Tibial nerve (tissue), 4 donors: Measurements from ENCODE around the gene FOLR2. TPM values are rescaled to one million over a fixed set of nuclear protein-coding genes. Genes with fewer than 3 reads are reported as not detected.
A peak's percentile ranks its signal among the peaks of the same experiment; 100 is the strongest.
"Not testable (repeated sequence)": the region's sequence is repeated elsewhere in the genome, so short reads cannot be mapped to it uniquely, and the experiment has no call there.

ENCODE experiments used
- DNase-seq, 2 donors: peaks; one replicate each; pipeline ENCODE4 v3.0.0-alpha.2; 2019; ENCODE audit warnings: low spot score in 2 of 2
- H3K27ac ChIP-seq, 4 donors: fragments of 200-600 bp; sonication (generic) in 3 of 4; one replicate each; pipeline ENCODE4 v1.5.1; 2017 to 2019; ENCODE audit warnings: mild to moderate bottlenecking in 1 of 4
- H3K27me3 ChIP-seq, 2 donors: fragments of 200-600 bp; sonication (generic) in 1 of 2; one replicate each; pipeline versions ENCODE4 v1.5.1 to v1.6.0; 2017 to 2019
- H3K36me3 ChIP-seq, 3 donors: fragments of 200-600 bp; sonication (generic); one replicate each; pipeline ENCODE4 v1.5.1; 2018 to 2019
- H3K4me1 ChIP-seq, 4 donors: fragments of 200-600 bp; sonication (generic) in 3 of 4; one replicate each; pipeline ENCODE4 v1.5.1; 2017 to 2019
- H3K4me3 ChIP-seq, 4 donors: fragments of 200-600 bp; sonication (generic) in 3 of 4; one replicate each; pipeline ENCODE4 v1.5.1; 2017 to 2019; ENCODE audit warnings: mild to moderate bottlenecking in 1 of 4, moderate library complexity in 1 of 4
- H3K9me3 ChIP-seq, 4 donors: fragments of 200-600 bp; sonication (generic) in 3 of 4; one replicate each; pipeline ENCODE4 v1.5.1; 2017 to 2019
- CTCF ChIP-seq, 5 experiments: fragments of 200-600 bp in 3 of 5; fragments of 450-650 bp in 2 of 5; sonication (generic) in 3 of 5; IDR thresholded peaks; one replicate each; pipeline ENCODE4 v1.5.1; 2016 to 2019; ENCODE audit warnings: antibody characterized with exemption in 5 of 5, mild to moderate bottlenecking in 3 of 5, moderate library complexity in 2 of 5
- EP300 ChIP-seq, 2 donors: sonication (generic); formaldehyde crosslinking; IDR thresholded peaks; one replicate each; pipeline ENCODE4 v1.6.1; 2017; ENCODE audit warnings: antibody characterized with exemption in 2 of 2, mild to moderate bottlenecking in 1 of 2
- POLR2A ChIP-seq, 2 donors: fragments of 450-650 bp; IDR thresholded peaks; one replicate each; pipeline ENCODE4 v1.6.1; 2017; ENCODE audit warnings: antibody characterized with exemption in 2 of 2, mild to moderate bottlenecking in 2 of 2, moderate library complexity in 2 of 2
- WGBS, 2 donors: methylation state at CpG; one replicate each; pipeline ENCODE4 v1.1.5; 2018; 5-methylcytosine and 5-hydroxymethylcytosine counted together
- total RNA-seq, 4 donors: library from RNA; depleted of rRNA; stranded (reverse); fragments of >200 nt; gene quantifications; one replicate each; pipeline ENCODE4 v1.1.0, GENCODE V29; 2016

FOLR2 gene
- total RNA-seq = 10 to 100 TPM; 27.8 to 60.9 (median 35.7) TPM

GRCh38 chr11:72216638-72217037 is at the start of gene FOLR2:
Gene FOLR2, plus strand, starts transcription at chr11:72216794. Its CDS starts 1,791 bp downstream, at chr11:72218585.
- Histone ChIP-seq H3K36me3 (no peaks in the 10 kb centered on the region), H3K27ac (no peak within 1 kb of the TSS), H3K4me3 (peak within 1 kb of the TSS in 2 of 4 donors; percentile 7 to 38), H3K4me1 (peaks cover 0 to 3% (median 1%) of the 10 kb centered on the region in 4 donors), H3K27me3 (no peaks in the 10 kb centered on the region), H3K9me3 (no peaks in the 10 kb centered on the region)
- no peak for DNase-seq
- TF ChIP-seq CTCF (IDR thresholded peaks at IDR 0.05) = no peak
- no peak for TF ChIP-seq EP300 (IDR thresholded peaks at IDR 0.05)
- no peak for TF ChIP-seq POLR2A (IDR thresholded peaks at IDR 0.05)
- 76 to 78% methylated on average over 6 of the region's 6 CpGs for WGBS, 2 donors

GRCh38 chr11:72169046-72169555 is 47.5 kb upstream of the FOLR2 start:
- H3K36me3 ChIP-seq, H3K4me1 ChIP-seq, DNase-seq, H3K4me3 ChIP-seq, H3K27me3 ChIP-seq, H3K27ac ChIP-seq, H3K9me3 ChIP-seq: not testable (repeated sequence)
- WGBS, 2 donors = 78 to 88% methylated on average over 5 of the region's 5 CpGs

- not testable (repeated sequence) for H3K9me3 ChIP-seq, H3K27me3 ChIP-seq, H3K4me1 ChIP-seq, H3K36me3 ChIP-seq, DNase-seq, H3K27ac ChIP-seq, H3K4me3 ChIP-seq
- WGBS, 2 donors = 53 to 65% methylated on average over 3 of the region's 3 CpGs
These were observed 46.8 kb upstream of the FOLR2 start for GRCh38 chr11:72169754-72170153.

- not testable (repeated sequence) for H3K4me1 ChIP-seq, H3K27me3 ChIP-seq, H3K9me3 ChIP-seq, H3K27ac ChIP-seq, H3K4me3 ChIP-seq, H3K36me3 ChIP-seq, DNase-seq
- WGBS, 2 donors = 81 to 87% methylated on average over 4 of the region's 4 CpGs
These were observed 44.6 kb upstream of the FOLR2 start for GRCh38 chr11:72172043-72172442.

- DNase-seq = no peak
- no peak for TF ChIP-seq EP300 (IDR thresholded peaks at IDR 0.05)
- no peak for TF ChIP-seq POLR2A (IDR thresholded peaks at IDR 0.05)
- TF ChIP-seq CTCF (IDR thresholded peaks at IDR 0.05) = no peak
- Histone ChIP-seq H3K27ac (no peak overlapping the region), H3K4me1 (no peaks in the 10 kb centered on the region), H3K4me3 (no peak overlapping the region), H3K27me3 (peaks cover 0 to 6% of the 10 kb centered on the region in 2 donors), H3K36me3 (no peaks in the 10 kb centered on the region), H3K9me3 (no peaks in the 10 kb centered on the region)
- WGBS, 2 donors = 85 to 93% methylated on average over 3 of the region's 3 CpGs
These were observed 43.3 kb upstream of the FOLR2 start for GRCh38 chr11:72173291-72173690.

GRCh38 chr11:72174302-72175070 is 42.1 kb upstream of the FOLR2 start:
- no peak overlapping the region for H3K4me3 ChIP-seq
- no peak for TF ChIP-seq POLR2A (IDR thresholded peaks at IDR 0.05)
- TF ChIP-seq CTCF (IDR thresholded peaks at IDR 0.05) = no peak
- TF ChIP-seq EP300 (IDR thresholded peaks at IDR 0.05) = no peak
- H3K27me3 ChIP-seq = peaks cover 0 to 6% of the 10 kb centered on the region in 2 donors
- WGBS, 2 donors = 84 to 87% methylated on average over 8 of the region's 8 CpGs
- H3K36me3 ChIP-seq = no peaks in the 10 kb centered on the region
- H3K4me1 ChIP-seq = no peaks in the 10 kb centered on the region
- H3K27ac ChIP-seq = no peak overlapping the region
- DNase-seq = no peak
- H3K9me3 ChIP-seq = no peaks in the 10 kb centered on the region
